Mucosa of rectum (tissue), 2 donors: ENCODE data around the gene TBC1D4.

Experiments used
- H3K27ac ChIP-seq, 2 donors: one replicate each; pipeline ENCODE4 v1.7.0; 2013; ENCODE audit warnings: inconsistent platforms in 2 of 2, low read depth in 2 of 2, low read length in 2 of 2
- H3K27me3 ChIP-seq, 2 donors: one replicate each; pipeline ENCODE4 v1.7.0; 2013; ENCODE audit warnings: low read length in 2 of 2; ENCODE audit not compliant: control insufficient read depth in 2 of 2, insufficient read depth in 2 of 2
- H3K36me3 ChIP-seq, 2 donors: one replicate each; pipeline ENCODE4 v1.7.0; 2013; ENCODE audit warnings: low read length in 2 of 2; ENCODE audit not compliant: control insufficient read depth in 2 of 2, insufficient read depth in 2 of 2
- H3K4me1 ChIP-seq, 2 donors: one replicate each; pipeline ENCODE4 v1.7.0; 2013; ENCODE audit warnings: low read length in 2 of 2, mild to moderate bottlenecking in 1 of 2; ENCODE audit not compliant: control insufficient read depth in 2 of 2, insufficient read depth in 2 of 2
- H3K4me3 ChIP-seq, 2 donors: one replicate each; pipeline ENCODE4 v1.7.0; 2013; ENCODE audit warnings: low read length in 2 of 2
- H3K9ac ChIP-seq, 2 donors: one replicate each; pipeline ENCODE4 v1.7.0; 2013; ENCODE audit warnings: low read length in 2 of 2, low read depth in 1 of 2, mild to moderate bottlenecking in 1 of 2
- H3K9me3 ChIP-seq, 2 donors: one replicate each; pipeline ENCODE4 v1.7.0; 2013; ENCODE audit warnings: low read length in 2 of 2; ENCODE audit not compliant: control insufficient read depth in 2 of 2
- donor health status: healthy.
- donor health status: Normal muscosa, but diverticular disease.

The TBC1D4 gene

GRCh38 chr13:75418997-75419396 is 63.0 kb downstream of the TBC1D4 start:
- Histone ChIP-seq H3K27ac (no peak overlapping the region), H3K9me3 (no peaks in the 10 kb centered on the region), H3K4me1 (no peaks in the 10 kb centered on the region), H3K9ac (no peak overlapping the region), H3K27me3 (no peaks in the 10 kb centered on the region), H3K4me3 (no peak overlapping the region), H3K36me3 (no peaks in the 10 kb centered on the region)

DNA sequence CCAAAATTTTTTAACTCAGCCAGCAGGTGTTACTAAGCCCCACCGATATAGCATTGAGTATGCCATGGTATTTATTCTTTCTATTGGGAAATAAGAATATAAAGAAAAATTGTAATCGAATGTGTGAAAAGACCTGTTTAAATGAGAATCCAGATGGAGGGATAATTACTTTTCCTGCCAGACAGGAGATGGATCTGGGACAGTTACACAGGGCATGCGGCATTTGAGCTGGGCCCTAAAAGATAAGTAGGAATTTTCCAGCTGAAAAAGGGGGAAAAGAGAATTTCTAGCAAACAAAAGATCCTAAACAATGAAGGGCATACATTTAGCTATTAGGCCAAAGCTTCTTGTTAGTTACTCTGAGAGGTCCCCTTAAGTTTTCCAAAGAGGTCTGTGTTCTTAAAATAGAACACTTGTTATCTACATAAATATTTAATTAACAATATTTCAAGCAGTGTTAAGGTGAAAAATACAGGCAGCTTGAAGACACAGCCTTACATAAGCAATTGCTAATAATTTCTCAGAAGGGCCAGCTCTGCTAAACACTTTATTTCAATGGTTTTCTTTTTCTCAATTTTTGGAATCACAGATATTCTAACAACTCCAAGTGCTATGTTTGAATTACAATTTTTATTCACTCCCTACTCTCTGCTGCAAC is 63.7 kb downstream of the TBC1D4 start:
- Histone ChIP-seq H3K4me1 (no peaks in the 10 kb centered on the region), H3K4me3 (no peak overlapping the region), H3K9me3 (no peaks in the 10 kb centered on the region), H3K9ac (no peak overlapping the region), H3K36me3 (no peaks in the 10 kb centered on the region), H3K27ac (no peak overlapping the region), H3K27me3 (no peaks in the 10 kb centered on the region)

- no peak overlapping the region for H3K4me3 ChIP-seq
- H3K4me1 ChIP-seq, result no peaks in the 10 kb centered on the region
These were observed 64.3 kb downstream of the TBC1D4 start for GRCh38 chr13:75417656-75418055.

DNA sequence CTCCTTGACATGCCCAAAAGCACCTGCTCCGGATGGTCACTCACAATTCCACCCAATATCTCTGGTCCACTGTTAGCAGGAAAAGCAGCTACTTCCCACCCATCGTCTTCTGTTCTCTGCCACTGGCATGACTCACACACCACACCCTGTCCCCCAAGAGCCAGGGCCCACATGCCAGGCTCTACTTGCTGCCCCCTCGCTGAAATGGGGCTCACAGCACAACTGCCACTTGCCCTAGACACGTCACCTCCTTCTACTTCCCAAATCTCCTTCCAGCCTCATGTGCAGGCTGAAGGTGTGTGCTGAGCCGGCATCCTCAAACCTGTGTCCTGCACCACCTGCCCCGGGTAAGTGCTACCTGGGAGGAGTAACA is 65.0 kb downstream of the TBC1D4 start:
- no peaks in the 10 kb centered on the region for H3K36me3 ChIP-seq
- H3K27ac ChIP-seq, result no peak overlapping the region
- H3K9me3 ChIP-seq, result no peaks in the 10 kb centered on the region
- no peak overlapping the region for H3K4me3 ChIP-seq
- H3K9ac ChIP-seq, result no peak overlapping the region
- H3K27me3 ChIP-seq, result no peaks in the 10 kb centered on the region
- no peaks in the 10 kb centered on the region for H3K4me1 ChIP-seq

More at GRCh38 chr13:75417656-75418055, 64.3 kb downstream of the TBC1D4 start:
- Histone ChIP-seq H3K9ac (no peak overlapping the region), H3K36me3 (no peaks in the 10 kb centered on the region), H3K27ac (no peak overlapping the region), H3K27me3 (no peaks in the 10 kb centered on the region), H3K9me3 (no peaks in the 10 kb centered on the region)

- Histone ChIP-seq H3K27ac (no peak overlapping the region), H3K4me3 (no peak overlapping the region), H3K9me3 (no peaks in the 10 kb centered on the region), H3K27me3 (no peaks in the 10 kb centered on the region), H3K4me1 (no peaks in the 10 kb centered on the region), H3K36me3 (no peaks in the 10 kb centered on the region), H3K9ac (no peak overlapping the region)
These were observed 65.5 kb downstream of the TBC1D4 start for GRCh38 chr13:75416327-75417011.

DNA sequence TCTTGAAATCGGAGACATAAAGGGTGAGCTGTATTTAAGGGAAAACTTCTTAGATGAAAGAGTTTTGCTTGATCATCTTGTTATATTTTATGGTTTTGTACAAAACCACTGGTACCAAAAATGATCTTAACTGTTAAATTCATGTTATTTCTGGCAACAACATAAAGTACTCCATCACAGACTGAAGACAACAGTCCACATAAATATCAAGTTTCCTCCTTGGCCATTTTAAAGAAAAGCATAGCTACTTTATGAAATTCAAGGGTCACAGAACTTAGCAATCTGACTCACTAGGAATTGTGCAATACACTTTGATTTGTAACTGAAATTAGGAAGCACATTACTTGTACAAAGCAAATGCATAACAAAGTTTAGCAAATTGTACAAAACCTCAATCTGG is 66.3 kb downstream of the TBC1D4 start:
- Histone ChIP-seq H3K27me3 (no peaks in the 10 kb centered on the region), H3K4me1 (no peaks in the 10 kb centered on the region), H3K9me3 (no peaks in the 10 kb centered on the region), H3K9ac (no peak overlapping the region), H3K27ac (no peak overlapping the region), H3K4me3 (no peak overlapping the region), H3K36me3 (no peaks in the 10 kb centered on the region)

DNA sequence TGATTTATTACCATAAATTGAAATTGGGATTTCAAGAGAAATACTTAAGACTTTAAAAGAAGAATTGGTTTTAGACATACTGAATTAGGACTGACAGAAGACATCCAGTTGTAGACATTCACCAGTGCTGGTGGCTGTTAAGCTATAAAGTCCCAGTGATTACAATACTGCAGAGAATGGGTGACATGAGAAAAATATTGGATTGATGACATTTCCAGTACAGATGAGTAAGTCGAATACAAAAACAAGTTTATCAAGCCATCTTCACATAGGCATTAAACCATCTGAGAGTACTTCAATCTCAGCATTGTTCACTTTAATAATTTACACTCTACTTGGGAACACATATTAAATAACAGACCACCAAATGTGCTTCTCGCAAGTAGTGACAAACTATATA is 66.8 kb downstream of the TBC1D4 start:
- H3K27ac ChIP-seq, result no peak overlapping the region
- H3K9ac ChIP-seq, result no peak overlapping the region

DNA sequence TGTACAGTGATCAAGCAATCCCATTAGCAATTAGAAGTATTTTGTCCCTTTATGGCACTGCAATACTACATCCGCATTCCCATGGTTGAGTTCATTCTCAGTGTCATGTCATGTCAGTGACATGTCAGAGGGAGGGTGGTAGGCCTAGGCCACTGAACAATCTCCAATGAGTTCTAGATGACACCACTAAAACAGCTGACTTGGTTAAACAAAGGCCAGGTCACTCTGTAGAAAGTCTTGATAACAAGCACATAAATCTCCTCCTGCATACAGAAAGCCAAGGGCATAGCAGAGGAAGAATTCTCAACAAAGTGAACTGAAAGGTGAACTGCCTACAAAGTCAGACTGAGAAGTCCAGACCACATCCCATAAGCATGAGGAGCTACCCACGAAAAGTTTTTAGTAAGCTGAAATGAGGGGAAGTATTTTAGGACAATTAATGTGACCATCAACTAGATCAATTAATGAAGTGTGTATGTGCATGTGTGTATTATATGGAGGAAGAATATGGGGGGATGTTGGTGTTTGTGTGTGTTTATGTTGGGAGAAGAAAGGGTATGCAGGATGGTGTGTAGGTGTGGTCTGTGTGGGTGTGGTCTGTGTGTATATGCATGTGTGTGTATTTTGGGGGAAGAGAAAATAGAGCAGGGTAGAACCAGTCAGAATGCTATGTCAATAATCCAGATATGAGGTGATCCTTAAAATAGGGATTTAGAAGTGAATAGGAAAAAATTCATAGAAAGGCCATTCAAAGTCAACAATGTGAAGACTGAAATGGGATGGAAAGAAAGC is 67.7 kb downstream of the TBC1D4 start:
- Histone ChIP-seq H3K9ac (no peak overlapping the region), H3K27me3 (no peaks in the 10 kb centered on the region), H3K4me3 (no peak overlapping the region), H3K27ac (no peak overlapping the region), H3K4me1 (no peaks in the 10 kb centered on the region), H3K9me3 (no peaks in the 10 kb centered on the region), H3K36me3 (no peaks in the 10 kb centered on the region)

More for the DNA sequence above, 66.8 kb downstream of the TBC1D4 start:
- Histone ChIP-seq H3K4me3 (no peak overlapping the region), H3K27me3 (no peaks in the 10 kb centered on the region), H3K36me3 (no peaks in the 10 kb centered on the region), H3K4me1 (no peaks in the 10 kb centered on the region), H3K9me3 (no peaks in the 10 kb centered on the region)

DNA sequence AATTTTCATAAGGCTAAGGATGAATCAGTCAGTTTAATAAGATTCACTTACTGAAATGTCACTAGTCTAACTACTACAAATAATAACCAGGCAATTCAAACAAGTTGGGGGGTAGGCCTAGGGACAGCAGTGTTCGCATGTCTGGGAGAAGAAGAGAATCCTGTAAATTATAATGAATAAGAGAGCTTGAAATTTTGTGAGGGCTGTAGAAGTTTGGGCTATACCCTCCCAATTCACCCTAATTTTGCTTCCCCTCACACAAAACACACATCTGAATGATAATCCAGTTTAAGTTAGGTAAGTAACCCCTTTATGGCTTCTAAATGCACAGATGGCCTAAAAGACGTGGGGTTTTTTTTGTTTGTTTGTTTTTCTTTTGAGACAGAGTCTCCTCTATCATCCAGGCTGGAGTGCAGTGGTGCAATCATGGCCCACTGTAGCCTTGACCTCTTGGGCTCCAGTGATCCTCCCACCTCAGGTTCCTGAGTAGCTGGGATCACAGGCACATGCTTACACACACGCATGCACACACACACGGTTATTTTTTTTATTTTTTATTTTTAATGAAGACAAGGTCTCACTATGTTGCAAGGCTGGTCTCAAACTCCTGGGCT is 69.9 kb downstream of the TBC1D4 start:
- Histone ChIP-seq H3K4me1 (no peaks in the 10 kb centered on the region), H3K9ac (no peak overlapping the region), H3K27me3 (no peaks in the 10 kb centered on the region), H3K9me3 (no peaks in the 10 kb centered on the region), H3K27ac (no peak overlapping the region), H3K4me3 (no peak overlapping the region), H3K36me3 (no peaks in the 10 kb centered on the region)

DNA sequence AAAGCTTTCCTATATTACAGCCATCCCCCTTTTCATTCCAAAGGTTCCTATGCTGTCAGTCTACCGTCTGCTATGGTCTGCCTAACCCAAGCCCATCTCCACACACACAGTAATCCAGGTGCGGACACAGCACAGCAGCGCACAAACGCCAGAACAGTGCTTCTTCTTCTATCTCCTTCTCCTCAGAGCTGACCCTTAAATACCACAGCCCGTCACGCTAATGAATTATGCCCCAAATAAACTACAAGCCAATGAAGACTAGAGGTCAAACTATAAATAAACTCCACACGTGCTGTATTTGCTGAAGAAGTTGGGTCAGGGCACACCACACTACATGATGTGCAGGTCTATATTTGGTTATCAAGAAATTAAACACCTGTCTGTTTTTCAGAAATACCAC is 71.8 kb downstream of the TBC1D4 start:
- no peak overlapping the region for H3K27ac ChIP-seq
- no peaks in the 10 kb centered on the region for H3K9me3 ChIP-seq
- H3K9ac ChIP-seq, result no peak overlapping the region
- no peaks in the 10 kb centered on the region for H3K4me1 ChIP-seq
- no peaks in the 10 kb centered on the region for H3K36me3 ChIP-seq
- H3K27me3 ChIP-seq, result no peaks in the 10 kb centered on the region
- no peak overlapping the region for H3K4me3 ChIP-seq
